ENCODE data around the gene TBC1D14. TPM values are rescaled to one million over a fixed set of nuclear protein-coding genes. Genes with fewer than 3 reads are reported as not detected.
A peak's percentile ranks its signal among the peaks of the same experiment; 100 is the strongest.

Gene TBC1D14
- total and polyA plus RNA-seq, 9 of the 15 experiments (the other 6 are each of a cell fraction or from before 2014, with no cell fraction given) = 2.1 to 59.6 (median 44.8) TPM

GRCh38 chr4:6916587-6917460 lies 7.2 kb downstream of the TBC1D14 start (continued):
- TF ChIP-seq, protein P1, sequence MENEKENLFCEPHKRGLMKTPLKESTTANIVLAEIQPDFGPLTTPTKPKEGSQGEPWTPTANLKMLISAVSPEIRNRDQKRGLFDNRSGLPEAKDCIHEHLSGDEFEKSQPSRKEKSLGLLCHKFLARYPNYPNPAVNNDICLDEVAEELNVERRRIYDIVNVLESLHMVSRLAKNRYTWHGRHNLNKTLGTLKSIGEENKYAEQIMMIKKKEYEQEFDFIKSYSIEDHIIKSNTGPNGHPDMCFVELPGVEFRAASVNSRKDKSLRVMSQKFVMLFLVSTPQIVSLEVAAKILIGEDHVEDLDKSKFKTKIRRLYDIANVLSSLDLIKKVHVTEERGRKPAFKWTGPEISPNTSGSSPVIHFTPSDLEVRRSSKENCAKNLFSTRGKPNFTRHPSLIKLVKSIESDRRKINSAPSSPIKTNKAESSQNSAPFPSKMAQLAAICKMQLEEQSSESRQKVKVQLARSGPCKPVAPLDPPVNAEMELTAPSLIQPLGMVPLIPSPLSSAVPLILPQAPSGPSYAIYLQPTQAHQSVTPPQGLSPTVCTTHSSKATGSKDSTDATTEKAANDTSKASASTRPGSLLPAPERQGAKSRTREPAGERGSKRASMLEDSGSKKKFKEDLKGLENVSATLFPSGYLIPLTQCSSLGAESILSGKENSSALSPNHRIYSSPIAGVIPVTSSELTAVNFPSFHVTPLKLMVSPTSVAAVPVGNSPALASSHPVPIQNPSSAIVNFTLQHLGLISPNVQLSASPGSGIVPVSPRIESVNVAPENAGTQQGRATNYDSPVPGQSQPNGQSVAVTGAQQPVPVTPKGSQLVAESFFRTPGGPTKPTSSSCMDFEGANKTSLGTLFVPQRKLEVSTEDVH (IDR thresholded peaks at IDR 0.05; ENCODE audit: low read depth, partially characterized antibody) = peak; percentile 66
- no peak for TF ChIP-seq CHAMP1 (IDR thresholded peaks at IDR 0.05)
- TF ChIP-seq HDAC2 (IDR thresholded peaks at IDR 0.05) = peak; percentile 95
- no peak for TF ChIP-seq GABPA (tag; conservative IDR thresholded peaks at IDR 0.05; ENCODE audit: low read depth)
- TF ChIP-seq THRA (IDR thresholded peaks at IDR 0.05) = no peak
- peak; percentile 100 for TF ChIP-seq ATF3 (IDR thresholded peaks at IDR 0.05)
- TF ChIP-seq ATF3 (CRISPR knock-in tag; conservative IDR thresholded peaks at IDR 0.05) = peak; percentile 93
- TF ChIP-seq DPF2 (IDR thresholded peaks at IDR 0.05) = peak; percentile 99
- TF ChIP-seq TCF3 (CRISPR knock-in tag; IDR thresholded peaks at IDR 0.05) = peak; percentile 93
- TF ChIP-seq, protein P2, sequence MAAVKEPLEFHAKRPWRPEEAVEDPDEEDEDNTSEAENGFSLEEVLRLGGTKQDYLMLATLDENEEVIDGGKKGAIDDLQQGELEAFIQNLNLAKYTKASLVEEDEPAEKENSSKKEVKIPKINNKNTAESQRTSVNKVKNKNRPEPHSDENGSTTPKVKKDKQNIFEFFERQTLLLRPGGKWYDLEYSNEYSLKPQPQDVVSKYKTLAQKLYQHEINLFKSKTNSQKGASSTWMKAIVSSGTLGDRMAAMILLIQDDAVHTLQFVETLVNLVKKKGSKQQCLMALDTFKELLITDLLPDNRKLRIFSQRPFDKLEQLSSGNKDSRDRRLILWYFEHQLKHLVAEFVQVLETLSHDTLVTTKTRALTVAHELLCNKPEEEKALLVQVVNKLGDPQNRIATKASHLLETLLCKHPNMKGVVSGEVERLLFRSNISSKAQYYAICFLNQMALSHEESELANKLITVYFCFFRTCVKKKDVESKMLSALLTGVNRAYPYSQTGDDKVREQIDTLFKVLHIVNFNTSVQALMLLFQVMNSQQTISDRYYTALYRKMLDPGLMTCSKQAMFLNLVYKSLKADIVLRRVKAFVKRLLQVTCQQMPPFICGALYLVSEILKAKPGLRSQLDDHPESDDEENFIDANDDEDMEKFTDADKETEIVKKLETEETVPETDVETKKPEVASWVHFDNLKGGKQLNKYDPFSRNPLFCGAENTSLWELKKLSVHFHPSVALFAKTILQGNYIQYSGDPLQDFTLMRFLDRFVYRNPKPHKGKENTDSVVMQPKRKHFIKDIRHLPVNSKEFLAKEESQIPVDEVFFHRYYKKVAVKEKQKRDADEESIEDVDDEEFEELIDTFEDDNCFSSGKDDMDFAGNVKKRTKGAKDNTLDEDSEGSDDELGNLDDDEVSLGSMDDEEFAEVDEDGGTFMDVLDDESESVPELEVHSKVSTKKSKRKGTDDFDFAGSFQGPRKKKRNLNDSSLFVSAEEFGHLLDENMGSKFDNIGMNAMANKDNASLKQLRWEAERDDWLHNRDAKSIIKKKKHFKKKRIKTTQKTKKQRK (IDR thresholded peaks at IDR 0.05; ENCODE audit: borderline replicate concordance, low read depth, low read length) = no peak
- no peak for TF ChIP-seq ZKSCAN1 (IDR thresholded peaks at IDR 0.05; ENCODE audit: low read depth, low read length)
- TF ChIP-seq, protein P3, sequence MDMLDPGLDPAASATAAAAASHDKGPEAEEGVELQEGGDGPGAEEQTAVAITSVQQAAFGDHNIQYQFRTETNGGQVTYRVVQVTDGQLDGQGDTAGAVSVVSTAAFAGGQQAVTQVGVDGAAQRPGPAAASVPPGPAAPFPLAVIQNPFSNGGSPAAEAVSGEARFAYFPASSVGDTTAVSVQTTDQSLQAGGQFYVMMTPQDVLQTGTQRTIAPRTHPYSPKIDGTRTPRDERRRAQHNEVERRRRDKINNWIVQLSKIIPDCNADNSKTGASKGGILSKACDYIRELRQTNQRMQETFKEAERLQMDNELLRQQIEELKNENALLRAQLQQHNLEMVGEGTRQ (CRISPR knock-in tag; IDR thresholded peaks at IDR 0.05) = peak; percentile 66
- peak; percentile 67 for TF ChIP-seq ZNF583 (CRISPR knock-in tag; IDR thresholded peaks at IDR 0.05)

Data from K562 (cell line).